Mucosa of descending colon (tissue), 3 donors: Measurements from ENCODE around the gene OR5C1. TPM values are rescaled to one million over a fixed set of nuclear protein-coding genes. Genes with fewer than 3 reads are reported as not detected.
"Not testable (repeated sequence)": the region's sequence is repeated elsewhere in the genome, so short reads cannot be mapped to it uniquely, and the experiment has no call there.

Experiments
- ATAC-seq: fragments of 200-7000 bp; cut with Tn5 transposase; one replicate; pipeline ENCODE4 v1.9.1; 2020; ENCODE audit warnings: mild to moderate bottlenecking, moderate library complexity
- DNase-seq, 3 donors: peaks; one replicate each; pipeline ENCODE4 v3.0.0-alpha.2; 2020
- H3K36me3 ChIP-seq: fragments of 200-600 bp; one replicate; pipeline ENCODE4 v1.8.0; 2021; ENCODE audit warnings: low read depth, mild to moderate bottlenecking
- H3K4me1 ChIP-seq: fragments of 200-600 bp; one replicate; pipeline ENCODE4 v1.8.0; 2021; ENCODE audit warnings: low read depth, mild to moderate bottlenecking
- H3K4me3 ChIP-seq: fragments of 200-600 bp; one replicate; pipeline ENCODE4 v1.8.0; 2021; ENCODE audit warnings: mild to moderate bottlenecking
- H3K9me3 ChIP-seq: fragments of 200-600 bp; one replicate; pipeline ENCODE4 v1.8.0; 2021; ENCODE audit warnings: mild to moderate bottlenecking
- CTCF ChIP-seq: fragments of 200-600 bp; IDR thresholded peaks from one replicate; pipeline ENCODE4 v1.8.0; 2022; ENCODE audit warnings: antibody characterized with exemption, mild to moderate bottlenecking
- intact Hi-C, 2 donors: fragments of 100-400 bp; cut with DNase I in 1 of 2; cut with micrococcal nuclease in 1 of 2; formaldehyde crosslinking; loops; one replicate each; pipeline versions ENCODE4 v1.11.0 to v1.11.1; 2022; cut with DNase I, micrococcal nuclease
- total RNA-seq, 3 donors: library from RNA; stranded (reverse); fragmentation: NEBNext Ultra II Directional in 2 of 3; extraction: Animal tissue kit (Norgen Biotek cat#: 25700) in 2 of 3; gene quantifications; one replicate each; pipeline versions ENCODE4 v1.2.1 to v1.2.4, GENCODE V29; 2021 to 2023
- donor health status: DM: no; HTN: no; CAD: no; lungs with moderate emphysema.
- donor health status: DM: no; HTN: no; CAD: no.
- donor health status: DM: no; HTN: yes; CAD: no.

The OR5C1 gene
- total RNA-seq, 3 donors from 2014 or later: not detected

GRCh38 chr9:122820490-122820845 is 31.7 kb downstream of the OR5C1 start:
- no peaks in the 10 kb centered on the region for H3K9me3 ChIP-seq
- peaks cover 6% of the 10 kb centered on the region for H3K36me3 ChIP-seq
- TF ChIP-seq CTCF: no peak
- H3K4me1 ChIP-seq: peaks cover 8% of the 10 kb centered on the region
- ATAC-seq (no peak), DNase-seq (no peak)
- H3K4me3 ChIP-seq: no peak overlapping the region
- intact Hi-C loops: no loop called here

GRCh38 chr9:122821278-122821943 is 32.7 kb downstream of the OR5C1 start:
- peaks cover 8% of the 10 kb centered on the region for H3K4me1 ChIP-seq
- peaks cover 6% of the 10 kb centered on the region for H3K36me3 ChIP-seq
- ATAC-seq (peak; percentile 65), DNase-seq (peak in 1 of 3 donors; percentile 45)
- intact Hi-C loops: no loop called here
- no peak for TF ChIP-seq CTCF
- H3K4me3 ChIP-seq: no peak overlapping the region
- no peaks in the 10 kb centered on the region for H3K9me3 ChIP-seq

- ATAC-seq (no peak), DNase-seq (no peak)
- H3K4me3 ChIP-seq: no peak overlapping the region
- no peak for TF ChIP-seq CTCF
- peaks cover 14% of the 10 kb centered on the region for H3K4me1 ChIP-seq
- intact Hi-C loops: no loop called here
- peaks cover 6% of the 10 kb centered on the region for H3K36me3 ChIP-seq
- H3K9me3 ChIP-seq: no peaks in the 10 kb centered on the region
These were observed 33.3 kb downstream of the OR5C1 start for GRCh38 chr9:122822056-122822455.

GRCh38 chr9:122822938-122823337 is 34.2 kb downstream of the OR5C1 start:
- TF ChIP-seq CTCF: no peak
- ATAC-seq (no peak), DNase-seq (no peak)
- H3K9me3 ChIP-seq: no peaks in the 10 kb centered on the region
- intact Hi-C loops: no loop called here
- no peak overlapping the region for H3K4me3 ChIP-seq
- peaks cover 6% of the 10 kb centered on the region for H3K36me3 ChIP-seq
- peaks cover 21% of the 10 kb centered on the region for H3K4me1 ChIP-seq

GRCh38 chr9:122827761-122828093 is 39.0 kb downstream of the OR5C1 start:
- H3K9me3 ChIP-seq: no peaks in the 10 kb centered on the region
- intact Hi-C loops: no loop called here
- no peak for DNase-seq
- H3K4me1 ChIP-seq: peaks cover 12% of the 10 kb centered on the region
- H3K4me3 ChIP-seq: peak overlapping the region; percentile 96
- peak; percentile 1 for ATAC-seq
- H3K36me3 ChIP-seq: no peaks in the 10 kb centered on the region
- no peak for TF ChIP-seq CTCF

GRCh38 chr9:122828965-122829284 is 40.2 kb downstream of the OR5C1 start:
- H3K36me3 ChIP-seq, DNase-seq, ATAC-seq, intact Hi-C loops, H3K4me3 ChIP-seq, H3K9me3 ChIP-seq: not testable (repeated sequence)
- H3K4me1 ChIP-seq: peaks cover 12% of the 10 kb centered on the region
